GM21447 (cell line): ENCODE data around the gene CA10.

Experiments
- ATAC-seq: cut with Tn5 transposase; IDR thresholded peaks from one replicate; pipeline ENCODE4 v1.9.1; 2021; ENCODE audit not compliant: unreplicated experiment

CA10 gene

DNA sequence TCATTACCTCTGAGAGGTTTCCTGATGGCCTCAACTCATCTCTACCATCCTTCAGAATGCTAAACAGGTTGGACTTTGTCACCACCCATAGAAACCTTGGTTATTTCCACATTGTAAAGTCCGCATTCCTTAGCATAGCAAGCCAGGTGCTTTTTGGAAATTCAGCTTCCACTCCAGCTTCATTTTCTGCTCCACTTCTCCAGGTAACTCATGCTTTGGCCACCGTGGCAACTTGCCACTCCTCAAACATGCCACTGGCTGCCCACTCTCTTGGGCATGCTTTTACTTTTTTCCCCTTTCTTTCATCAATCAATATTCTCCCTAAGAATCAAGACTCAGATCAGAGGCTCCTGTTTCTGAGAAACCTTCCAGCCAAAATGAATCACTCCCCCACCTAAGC, 203.3 kb downstream of the CA10 start:
- no peak for ATAC-seq

DNA sequence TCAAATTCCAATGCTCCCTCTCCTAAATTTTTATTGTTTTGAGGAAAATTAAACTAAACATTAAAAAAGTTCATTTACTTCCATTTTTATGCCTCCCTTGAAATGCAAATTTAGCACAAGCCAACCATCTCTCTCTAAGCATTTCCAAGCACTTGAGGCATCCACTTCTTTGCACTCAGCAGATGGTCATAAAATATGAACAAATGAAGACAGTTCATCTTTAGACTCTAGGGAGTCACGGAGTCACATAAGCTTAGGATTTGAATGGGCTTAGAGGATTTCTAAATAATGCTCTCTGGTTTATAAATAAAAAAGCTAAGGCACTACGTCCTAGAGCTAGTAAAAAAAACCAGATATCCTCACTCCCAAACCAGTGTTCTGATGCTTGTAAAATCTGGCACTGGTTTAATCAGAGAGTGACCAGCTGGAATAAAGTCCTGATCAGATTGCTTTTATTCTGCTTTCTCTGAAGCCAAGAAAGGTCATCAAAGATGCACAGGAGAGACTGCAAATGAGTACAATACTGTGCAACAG, 204.2 kb downstream of the CA10 start:
- no peak for ATAC-seq

DNA sequence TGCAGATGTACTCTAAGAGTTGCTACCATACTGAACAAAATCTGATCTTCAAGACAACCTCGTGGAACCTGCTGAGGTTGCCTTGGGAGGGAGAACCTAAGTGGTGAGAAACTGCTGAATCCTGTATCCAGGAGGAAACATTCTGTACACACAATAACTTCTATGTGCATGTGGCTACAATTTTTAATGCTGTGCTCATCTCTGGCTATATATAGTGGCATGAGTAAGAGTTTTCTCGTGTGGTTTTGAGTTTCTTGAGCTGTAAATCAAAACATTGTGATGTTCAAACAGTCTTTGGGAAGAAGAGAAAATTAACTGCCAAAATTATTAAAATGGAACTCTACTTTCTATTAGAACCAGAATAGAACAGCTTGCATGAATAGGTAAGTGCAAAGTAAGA, 206.8 kb downstream of the CA10 start:
- ATAC-seq = no peak

DNA sequence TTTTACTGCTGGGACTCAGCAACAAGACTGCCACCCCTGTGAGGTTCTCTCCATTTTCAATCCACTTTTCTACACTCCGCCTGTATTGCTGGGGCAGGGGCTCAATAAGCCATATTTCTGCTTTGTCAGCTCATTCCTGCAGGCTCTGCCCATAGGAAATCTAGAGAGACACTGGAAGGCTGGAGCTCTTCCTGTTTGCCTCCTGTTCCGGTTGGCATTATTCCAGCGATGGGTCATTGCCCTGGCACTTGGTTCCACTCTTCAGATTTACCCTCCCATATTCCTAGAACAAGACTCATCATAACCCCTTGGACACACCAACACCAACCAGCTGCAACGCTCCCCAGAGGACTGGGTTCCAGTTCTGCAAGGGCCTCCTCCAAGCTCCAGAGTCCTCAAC, 210.4 kb downstream of the CA10 start:
- ATAC-seq = no peak

DNA sequence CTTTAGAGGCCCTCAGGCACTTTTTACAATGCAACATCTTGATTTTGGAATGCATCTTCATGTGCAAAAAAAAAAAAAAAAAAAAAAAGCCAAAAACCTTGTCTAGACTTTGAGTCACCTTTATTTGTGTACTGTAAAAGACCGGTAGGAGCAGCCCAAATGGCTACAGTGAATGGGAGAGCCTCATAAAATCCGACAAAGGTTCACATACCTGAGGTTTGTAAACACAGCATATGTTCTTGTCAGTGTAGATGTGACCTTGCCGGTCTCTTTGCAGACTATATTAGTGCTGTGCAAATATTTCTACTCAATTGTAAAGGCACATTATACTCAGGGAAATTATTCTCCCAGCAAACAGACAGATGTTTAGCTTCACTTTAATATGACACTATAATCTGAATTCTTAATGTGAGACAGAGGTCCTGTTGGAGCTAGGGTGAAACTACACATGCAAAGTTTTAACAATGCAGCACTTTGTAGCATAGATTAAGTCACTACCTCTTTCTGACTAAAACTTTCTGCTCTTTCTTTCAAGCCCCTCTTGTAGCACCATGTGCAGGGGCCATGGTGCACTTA, 211.3 kb downstream of the CA10 start:
- no peak for ATAC-seq

DNA sequence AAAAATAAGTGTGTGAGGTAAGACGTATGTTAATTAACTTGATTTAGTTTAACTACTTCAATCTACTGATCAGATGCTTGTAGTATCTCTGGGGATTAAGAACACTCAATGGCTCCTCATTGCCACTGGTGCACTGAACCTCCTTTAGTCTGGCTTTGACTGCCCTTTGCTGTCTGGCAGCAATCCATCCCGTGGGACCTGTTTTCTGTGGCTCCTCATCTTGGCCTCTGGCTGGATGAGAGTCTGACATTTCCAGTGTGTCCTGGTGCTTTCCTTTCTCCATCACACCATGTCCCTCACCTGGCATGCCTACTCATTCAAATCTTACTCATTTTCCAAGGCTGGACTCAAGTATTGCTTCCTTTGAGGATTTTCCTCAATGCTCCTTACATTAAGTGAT, 212.2 kb downstream of the CA10 start:
- no peak for ATAC-seq

GRCh38 chr17:51941272-51941671, 217.2 kb downstream of the CA10 start:
- ATAC-seq = no peak

DNA sequence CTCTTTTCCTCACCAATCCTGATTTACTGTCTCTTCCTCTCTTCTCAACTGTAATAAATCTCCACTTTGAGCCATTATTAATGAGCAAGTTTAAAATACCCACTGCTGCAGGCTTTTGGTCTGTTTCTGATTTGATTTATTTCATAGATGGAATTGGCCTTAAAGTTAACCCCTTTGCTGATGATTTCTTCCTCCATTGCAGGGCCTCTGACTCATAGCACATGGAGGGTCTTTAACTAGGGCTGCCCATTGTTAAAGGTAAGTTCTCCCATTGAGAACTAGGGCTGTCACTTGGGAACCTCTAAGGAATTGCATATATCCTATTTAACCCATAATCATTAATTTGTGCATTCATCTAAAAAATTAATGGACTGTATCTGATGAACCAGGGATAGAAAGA, 221.2 kb downstream of the CA10 start:
- ATAC-seq = no peak

DNA sequence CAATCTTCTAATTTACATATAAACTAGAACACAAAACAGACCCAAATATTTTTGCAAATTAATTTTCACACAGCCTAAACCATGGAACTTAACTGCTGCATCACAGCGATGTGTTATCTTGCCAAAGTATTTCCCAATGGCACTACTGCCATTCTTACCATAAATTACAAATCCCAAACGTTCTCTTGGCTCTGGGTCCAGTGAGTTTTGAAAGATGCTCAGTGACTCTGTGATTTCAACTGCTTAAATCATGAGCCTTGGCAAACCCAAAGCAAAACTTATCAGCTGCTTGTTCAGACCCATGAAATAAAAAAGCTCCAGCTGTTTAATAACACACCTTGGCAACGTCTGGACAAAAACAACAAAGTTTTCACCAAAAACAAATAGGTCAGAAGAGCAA, 223.0 kb downstream of the CA10 start:
- no peak for ATAC-seq

DNA sequence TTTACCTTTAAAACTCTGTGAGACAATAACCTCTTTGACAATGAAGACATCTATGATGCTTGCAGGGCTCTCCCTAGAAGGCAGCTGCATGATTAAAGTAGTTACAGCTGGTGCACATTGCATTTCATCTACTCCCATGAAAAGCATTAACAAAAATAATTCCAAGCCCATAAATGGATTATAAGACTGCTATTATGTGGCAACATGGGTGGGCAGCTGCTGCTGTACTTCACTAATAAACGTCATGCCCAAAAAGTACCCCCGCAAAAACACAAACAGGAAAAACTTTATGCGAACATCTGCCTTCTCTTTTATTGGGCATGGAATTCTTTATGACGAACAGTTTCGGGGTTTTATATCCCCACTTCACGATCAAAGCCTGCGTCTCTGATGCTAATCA, 224.9 kb downstream of the CA10 start:
- ATAC-seq = no peak

DNA sequence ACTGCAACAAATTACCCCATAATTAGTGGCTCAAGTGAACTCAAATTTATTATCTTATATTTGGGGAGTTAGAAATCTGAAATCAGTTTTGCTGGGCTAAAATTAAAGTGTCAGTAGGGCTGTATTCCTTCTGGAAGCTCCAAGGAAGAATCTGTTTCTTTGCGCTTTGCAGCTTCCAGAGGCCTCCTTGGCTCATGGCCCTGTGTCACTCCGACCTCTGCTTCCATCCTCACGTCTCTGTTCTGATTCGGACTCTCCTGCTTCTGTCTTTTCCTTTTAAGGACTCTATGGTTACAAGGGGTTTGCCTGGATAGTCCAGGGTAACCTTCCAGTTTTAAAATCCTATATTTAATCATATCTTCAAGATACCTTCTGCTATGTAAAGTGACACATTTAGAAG, 232.1 kb downstream of the CA10 start:
- no peak for ATAC-seq

DNA sequence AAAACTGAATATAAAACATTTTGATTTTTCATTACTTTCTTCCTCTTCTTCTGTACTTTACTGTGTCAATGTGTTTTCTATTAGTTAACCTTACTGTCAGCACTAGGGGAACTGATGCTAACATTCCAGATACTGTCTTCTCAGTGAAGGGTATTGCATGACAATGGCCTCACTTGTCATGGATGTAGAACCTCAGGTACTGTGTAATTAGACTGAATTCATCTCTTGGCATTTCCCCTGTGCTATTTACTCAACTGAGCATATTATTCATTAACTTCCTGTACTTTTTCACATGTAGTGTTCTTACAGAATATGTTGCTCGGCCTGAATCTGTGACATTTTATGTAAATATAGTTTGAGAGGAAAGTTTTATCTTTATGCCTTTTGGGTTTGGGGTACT, 237.0 kb downstream of the CA10 start:
- no peak for ATAC-seq

DNA sequence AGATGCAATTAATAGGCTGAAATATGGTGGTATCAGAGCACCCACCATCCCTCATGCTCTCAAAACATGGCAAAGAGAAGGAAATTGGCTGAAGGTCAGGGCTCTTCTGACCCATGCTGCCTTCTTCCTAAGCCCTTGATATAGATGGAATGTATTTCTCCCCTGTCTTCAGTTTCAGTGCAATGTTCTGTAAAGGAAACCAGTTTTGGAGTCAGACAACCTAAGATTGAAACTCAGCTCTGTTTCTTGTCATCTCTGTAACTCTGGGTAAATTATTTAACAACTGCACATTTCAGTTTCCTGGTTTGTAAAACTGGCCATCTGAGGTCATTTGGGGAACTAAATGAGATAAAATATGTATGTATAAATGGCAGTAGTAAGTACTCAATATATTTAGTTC, 243.9 kb downstream of the CA10 start:
- peak; percentile 72 for ATAC-seq

- no peak for ATAC-seq
Measured at GRCh38 chr17:51913491-51914205, 244.9 kb downstream of the CA10 start.

GRCh38 chr17:51912939-51913338, 245.6 kb downstream of the CA10 start:
- ATAC-seq = no peak

DNA sequence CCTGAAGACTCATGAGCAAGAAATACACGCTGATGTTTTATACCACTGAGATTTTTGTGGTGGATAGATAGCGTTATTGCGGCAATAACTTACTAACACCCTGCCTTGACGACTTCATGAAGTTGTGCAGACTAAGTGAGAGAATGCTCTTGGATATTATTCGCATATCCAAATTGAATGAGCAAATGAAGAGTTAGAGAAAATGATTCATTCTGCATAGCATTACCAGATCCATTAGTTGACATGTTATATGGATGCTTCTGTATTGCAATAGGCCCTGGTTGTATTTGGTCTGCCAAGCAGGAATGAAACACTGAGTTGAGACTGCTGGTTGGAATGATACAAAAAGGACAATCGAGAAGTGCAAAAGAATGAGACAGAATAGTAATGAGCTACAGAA, 247.3 kb downstream of the CA10 start:
- ATAC-seq = no peak

DNA sequence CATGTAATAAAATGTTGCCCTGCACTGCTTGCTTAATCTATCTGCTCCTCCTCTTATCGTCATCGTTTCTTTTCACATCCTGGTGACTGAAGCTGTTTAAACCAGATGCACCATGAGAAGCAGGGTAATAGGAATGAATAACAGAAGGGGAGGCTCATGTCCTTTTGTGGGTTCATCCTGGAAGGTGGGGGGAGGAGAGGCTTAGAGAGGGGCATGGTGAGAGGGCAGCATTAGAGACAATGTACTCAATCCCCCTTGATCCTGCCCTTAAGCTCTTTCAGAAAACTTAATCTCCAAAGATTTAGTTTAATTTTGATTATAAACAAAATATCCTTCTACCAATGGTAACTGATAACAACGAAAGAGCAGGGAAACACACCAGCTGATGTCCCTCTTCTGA, 248.5 kb downstream of the CA10 start:
- no peak for ATAC-seq

DNA sequence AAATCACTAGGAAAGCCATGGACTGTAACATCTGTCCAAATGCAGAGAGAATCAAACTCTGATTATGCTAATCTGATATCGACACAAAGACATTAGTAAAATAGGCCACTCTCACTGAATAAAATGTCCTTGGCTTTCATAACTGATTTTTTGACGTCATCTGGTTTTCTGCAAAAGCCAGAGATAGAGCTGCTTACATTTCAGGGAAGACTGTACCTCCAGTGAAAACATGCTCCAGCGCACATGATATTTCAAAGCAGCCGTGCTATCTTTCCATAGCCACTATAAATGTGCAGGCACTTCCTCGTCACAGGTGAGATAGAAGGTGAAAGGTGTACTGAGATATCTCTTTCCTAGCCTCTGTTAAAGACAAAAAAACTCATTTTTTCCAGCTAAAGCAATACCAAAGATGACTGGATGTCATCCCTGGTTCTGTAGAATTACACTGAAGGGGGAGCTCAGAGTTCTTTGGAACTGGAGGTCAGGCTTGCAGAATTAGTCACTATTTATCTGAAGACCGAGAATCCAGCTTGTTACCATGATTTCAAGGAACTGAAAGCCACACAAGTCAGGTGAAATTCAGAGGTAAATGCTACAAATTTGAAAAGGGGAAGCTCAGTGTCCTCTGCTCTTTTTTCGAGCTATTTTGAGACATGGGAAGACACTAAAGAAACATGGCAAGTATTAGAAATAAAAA, 249.5 kb downstream of the CA10 start:
- no peak for ATAC-seq

DNA sequence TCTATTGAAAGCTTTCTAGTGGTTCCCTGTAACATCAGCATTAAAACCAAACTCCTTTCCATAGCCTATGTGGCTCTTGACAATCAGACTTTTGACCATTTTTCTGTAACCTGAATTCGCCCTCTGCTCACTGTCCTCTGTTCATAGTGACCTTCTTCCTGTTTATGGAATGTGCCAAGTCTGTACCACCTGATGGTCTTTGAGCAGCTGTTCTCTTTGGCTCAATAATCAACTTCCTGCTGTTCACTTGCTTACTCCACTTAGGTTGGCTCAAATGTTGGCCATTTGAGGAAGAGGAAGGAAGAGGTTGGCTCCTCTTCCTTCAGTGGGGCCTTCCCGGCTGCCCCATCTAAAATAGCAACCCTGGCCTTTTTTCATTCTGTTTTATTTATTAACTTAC, 251.5 kb downstream of the CA10 start:
- no peak for ATAC-seq

DNA sequence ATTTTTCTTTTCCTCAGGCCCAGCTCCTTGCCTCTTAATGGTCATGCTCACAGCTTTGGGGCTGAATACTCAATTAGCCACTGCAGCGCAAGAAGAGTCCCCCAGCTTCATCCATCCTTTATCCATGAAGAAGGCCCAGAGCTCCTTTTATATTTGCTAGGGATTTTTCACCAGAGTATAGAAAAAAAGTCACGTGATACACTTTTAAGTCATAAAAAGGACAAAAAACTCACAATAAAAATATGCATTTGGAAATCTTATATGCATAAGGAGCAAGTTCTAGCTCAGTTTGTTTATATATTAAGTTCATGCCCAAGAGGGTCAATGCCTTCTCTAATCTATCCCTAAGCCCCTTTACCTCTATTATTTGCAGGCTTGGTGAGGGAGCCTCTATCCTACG, 254.1 kb downstream of the CA10 start:
- ATAC-seq = no peak

DNA sequence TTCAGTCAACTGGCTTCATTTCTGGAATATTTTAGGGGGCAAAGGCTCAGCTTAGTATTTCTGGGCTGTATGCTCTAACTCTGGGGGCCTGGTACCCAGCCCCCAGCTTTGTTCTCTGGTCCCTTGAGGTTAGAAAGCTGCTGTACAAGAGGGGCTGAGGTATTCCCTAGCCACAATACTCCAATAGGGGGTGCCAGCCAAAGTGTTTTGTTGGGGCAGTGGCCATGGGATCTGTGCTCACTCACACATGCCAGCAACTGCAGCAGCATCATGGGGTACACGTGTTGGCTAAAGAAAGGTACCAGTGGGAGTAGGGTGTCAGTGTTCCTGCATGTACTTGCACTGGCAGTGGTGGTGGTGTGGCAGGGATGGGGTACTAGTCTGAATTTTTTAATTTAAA, 257.3 kb downstream of the CA10 start:
- no peak for ATAC-seq

GRCh38 chr17:51891936-51892335, 266.6 kb downstream of the CA10 start:
- ATAC-seq = no peak
